ENCODE results near the gene NIFK. TPM values are rescaled to one million over a fixed set of nuclear protein-coding genes. Genes with fewer than 3 reads are reported as not detected.

Gene NIFK
- total and polyA plus RNA-seq, 2 of the 4 experiments (the other 2 are of a cell fraction) = 19.5 to 24.3 TPM

DNA sequence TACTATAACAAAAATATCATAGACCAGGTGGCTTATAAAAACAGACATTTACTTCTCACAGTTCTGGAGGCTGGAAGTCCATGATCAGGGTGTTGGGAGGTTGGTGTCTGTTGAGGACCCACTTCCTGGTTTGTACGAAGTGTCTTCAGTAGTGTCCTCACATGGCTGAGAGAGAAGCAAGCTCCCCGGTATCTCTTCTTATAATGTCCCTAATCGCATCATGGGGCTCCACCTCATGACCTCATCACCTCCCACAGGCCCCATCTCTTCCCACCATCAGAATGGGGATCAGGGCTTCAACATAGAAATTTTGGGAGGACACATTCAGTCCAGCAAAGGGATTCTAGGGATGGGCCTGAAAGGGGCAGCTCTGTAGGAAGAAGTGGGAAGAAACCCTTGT is 4.8 kb upstream of the NIFK start:
- DNase-seq (no peak), ATAC-seq (ENCODE audit: low read depth) (no peak)
- Histone ChIP-seq H3K36me3 (ENCODE audit: control insufficient read depth, insufficient read depth, low read length) (no peaks in the 10 kb centered on the region), H4K5ac (ENCODE audit: low read depth, low read length) (no peak overlapping the region), H3K9me1 (ENCODE audit: insufficient read depth, low read length) (no peaks in the 10 kb centered on the region), H3K4me3 (ENCODE audit: insufficient read depth, low read depth, low read length) (no peak overlapping the region), H3K9ac (ENCODE audit: low read depth, low read length) (no peak overlapping the region), H2AFZ (replicated peaks; ENCODE audit: low read length, poor library complexity) (no peak overlapping the region), H3K18ac (ENCODE audit: low read depth, low read length) (no peak overlapping the region), H3K9me3 (ENCODE audit: control insufficient read depth, insufficient read depth, low read length) (no peaks in the 10 kb centered on the region), H3K56ac (ENCODE audit: extremely low read depth, insufficient read depth, low read length) (no peak overlapping the region), H4K91ac (ENCODE audit: insufficient read depth, low read depth, low read length) (no peak overlapping the region), H3K27me3 (ENCODE audit: control insufficient read depth, insufficient read depth, low read length) (peaks cover 3% of the 10 kb centered on the region; the same call in 1 of the 2 replicates), H3K14ac (replicated peaks; ENCODE audit: low read depth, low read length) (no peak overlapping the region), H3K4me2 (ENCODE audit: low read depth, low read length) (no peak overlapping the region), H3K4me1 (ENCODE audit: control insufficient read depth, insufficient read depth, low read length) (no peaks in the 10 kb centered on the region), H2BK15ac (ENCODE audit: low read depth, low read length) (no peak overlapping the region), H2BK5ac (ENCODE audit: low read depth, low read length, poor library complexity, severe bottlenecking) (no peak overlapping the region), H2BK20ac (ENCODE audit: low read depth, low read length) (no peak overlapping the region), H3K79me1 (ENCODE audit: low read depth in 1 of 2, low read length in 2 of 2) (peaks cover 2% of the 10 kb centered on the region in 2 experiments; a peak in 2 of 4 replicates), H4K8ac (ENCODE audit: low read depth in 2 of 2, low read length in 2 of 2) (no peak overlapping the region), H2AK5ac (ENCODE audit: low read depth, low read length) (no peak overlapping the region), H4K20me1 (ENCODE audit: insufficient read depth, low read length) (no peaks in the 10 kb centered on the region), H3K27ac (ENCODE audit: insufficient read depth, low read length) (no peak overlapping the region), H2AK9ac (replicated peaks; ENCODE audit: low read depth, low read length, poor library complexity) (no peak overlapping the region), H3K23ac (ENCODE audit: low read depth, low read length) (no peak overlapping the region), H2BK120ac (ENCODE audit: low read depth, low read length) (no peak overlapping the region), H3K4ac (ENCODE audit: low read depth, low read length) (no peak overlapping the region)
- intact Hi-C loops (cut with micrococcal nuclease) = loop anchor here (10.0 kb wide), 1 partner anchor 647 kb away; no protein-coding TSS in a partner anchor
- TF ChIP-seq MAFK (IDR thresholded peaks at IDR 0.05; ENCODE audit: low read depth, low read length) (no peak), POLR2A (IDR thresholded peaks at IDR 0.05; ENCODE audit: low read depth, low read length) (no peak)
- BruUV-seq (replicated peaks) = no TSS peak
- dilution Hi-C loops (cut with HindIII; ENCODE audit: low sequenced_read_pairs, unreplicated experiment) = no loop called here
- in situ Hi-C loops (cut with MboI; ENCODE audit: low sequenced_read_pairs) = loop anchor here (25.0 kb wide), 1 partner anchor 654 kb away; no protein-coding TSS in a partner anchor
- no CpG with 5 or more reads among the region's 3 CpGs for WGBS, 2 experiments (ENCODE audit: extremely low coverage in 2 of 2, insufficient read length in 1 of 2)
- CTCF ChIA-PET = no interaction called here
- POLR2A ChIA-PET (ENCODE audit: unreplicated experiment) = no interaction called here
